H1 (cell line): ENCODE measurements around the gene SDC4. TPM values are rescaled to one million over a fixed set of nuclear protein-coding genes. Genes with fewer than 3 reads are reported as not detected.

Experiments
- CTCF ChIA-PET: fragments of 300-600 bp; sonication (Branson Sonifier 250); formaldehyde crosslinking; loops from one replicate; lab custom pipeline; 2021; ENCODE audit not compliant: partially characterized antibody; lab: Charles Lee
- POLR2A ChIA-PET: fragments of 300-600 bp; sonication (Branson Sonifier 250); formaldehyde crosslinking; loops from one replicate; lab custom pipeline; 2021; ENCODE audit warnings: inconsistent platforms; ENCODE audit not compliant: partially characterized antibody; lab: Charles Lee
- DNase-seq, 2 experiments: peaks; one replicate each; pipeline versions ENCODE4 v3.0.0 to v3.0.0-alpha.2; 2010 to 2022; ENCODE audit warnings: low spot score in 2 of 2, low read depth in 1 of 2, mixed read lengths in 1 of 2
- FAIRE-seq: peaks from 2 replicates; lab custom pipeline; 2011; peaks lifted over from hg19 to GRCh38; lab: Jason Lieb, UNC
- H2AFZ ChIP-seq: 2 replicates; pipeline ENCODE4 v1.8.1; 2012; ENCODE audit warnings: low read length, inconsistent platforms
- H2AK5ac ChIP-seq: 2 replicates; pipeline ENCODE4 v1.6.1; 2013; ENCODE audit warnings: low read depth, low read length
- H2BK120ac ChIP-seq: replicated peaks from 2 replicates; pipeline ENCODE3; 2013; ENCODE audit warnings: low read depth, low read length, inconsistent platforms
- H2BK12ac ChIP-seq: 2 replicates; pipeline ENCODE4 v1.6.1; 2013; ENCODE audit warnings: low read depth, low read length
- H2BK15ac ChIP-seq: 2 replicates; pipeline ENCODE4 v1.6.1; 2013; ENCODE audit warnings: low read length
- H2BK20ac ChIP-seq: 2 replicates; pipeline ENCODE4 v1.6.1; 2013; ENCODE audit warnings: low read length
- H2BK5ac ChIP-seq: 2 replicates; pipeline ENCODE4 v1.6.1; 2013; ENCODE audit warnings: low read depth, low read length
- H3K14ac ChIP-seq: 2 replicates; pipeline ENCODE4 v1.6.1; 2013; ENCODE audit warnings: inconsistent platforms; ENCODE audit not compliant: insufficient read length
- H3K18ac ChIP-seq: 2 replicates; pipeline ENCODE4 v1.6.1; 2013; ENCODE audit warnings: low read length; ENCODE audit errors: extremely low read depth
- H3K23ac ChIP-seq: 2 replicates; pipeline ENCODE4 v1.6.1; 2013; ENCODE audit warnings: inconsistent platforms; ENCODE audit not compliant: insufficient read length
- H3K23me2 ChIP-seq: 2 replicates; pipeline ENCODE4 v1.6.1; 2013; ENCODE audit warnings: low read depth, low read length
- H3K27ac ChIP-seq: 2 replicates; pipeline ENCODE4 v1.6.1; 2011; ENCODE audit warnings: low read depth, low read length, inconsistent platforms
- H3K27me3 ChIP-seq, 4 experiments: replicated peaks in 1 of 4; 1 replicate in 1 of 4; 2 replicates in 3 of 4; pipeline versions ENCODE4 v1.6.1 to v1.8.1; 2011 to 2013; ENCODE audit warnings: low read length in 3 of 4, mild to moderate bottlenecking in 3 of 4, inconsistent platforms in 2 of 4, mixed read lengths in 2 of 4, moderate library complexity in 1 of 4; ENCODE audit not compliant: control insufficient read depth in 3 of 4, insufficient read depth in 3 of 4; ENCODE audit errors: extremely low read depth in 1 of 4
- H3K36me3 ChIP-seq, 4 experiments: 2 replicates each; pipeline versions ENCODE4 v1.6.1 to v1.8.1; 2011 to 2013; ENCODE audit warnings: mild to moderate bottlenecking in 4 of 4, low read length in 3 of 4, moderate library complexity in 2 of 4, control low read depth in 1 of 4, inconsistent platforms in 1 of 4; ENCODE audit not compliant: insufficient read depth in 4 of 4, control insufficient read depth in 2 of 4
- H3K4ac ChIP-seq: replicated peaks from 2 replicates; pipeline ENCODE3; 2013; ENCODE audit warnings: low read length, low read depth, mixed read lengths, inconsistent platforms; ENCODE audit not compliant: insufficient read length
- H3K4me1 ChIP-seq, 4 experiments: replicated peaks in 1 of 4; 1 replicate in 1 of 4; 2 replicates in 3 of 4; pipeline versions ENCODE4 v1.6.1 to v1.8.1; 2011 to 2013; ENCODE audit warnings: low read length in 3 of 4, inconsistent platforms in 2 of 4, mixed read lengths in 1 of 4; ENCODE audit not compliant: insufficient read depth in 4 of 4, control insufficient read depth in 3 of 4
- H3K4me2 ChIP-seq, 2 experiments: 2 replicates each; pipeline versions ENCODE4 v1.6.1 to v1.8.1; 2011 to 2013; ENCODE audit warnings: low read depth in 2 of 2, low read length in 2 of 2, control low read depth in 1 of 2, inconsistent platforms in 1 of 2, mild to moderate bottlenecking in 1 of 2; ENCODE audit not compliant: insufficient read depth in 1 of 2
- H3K4me3 ChIP-seq, 4 experiments: fragments of 200-600, 300-600 bp in 1 of 4; sonication (generic), shearing (Covaris generic), sonication (Bioruptor Twin) in 1 of 4; 2 replicates each; pipeline versions ENCODE4 v1.5.1 to v1.8.1; 2011 to 2016; ENCODE audit warnings: low read length in 4 of 4, low read depth in 3 of 4, control low read depth in 2 of 4, inconsistent platforms in 2 of 4, mild to moderate bottlenecking in 2 of 4, mixed read lengths in 1 of 4, moderate library complexity in 1 of 4; ENCODE audit not compliant: insufficient read depth in 2 of 4; ENCODE audit errors: extremely low read depth in 1 of 4
- H3K56ac ChIP-seq: replicated peaks from 2 replicates; pipeline ENCODE3; 2013; ENCODE audit warnings: low read depth, mild to moderate bottlenecking, mixed read lengths, low read length, inconsistent platforms; ENCODE audit not compliant: insufficient read length
- H3K79me1 ChIP-seq: 2 replicates; pipeline ENCODE4 v1.6.1; 2013; ENCODE audit warnings: low read depth, low read length, control low read depth
- H3K79me2 ChIP-seq, 2 experiments: 2 replicates each; pipeline versions ENCODE4 v1.6.1 to v1.8.1; 2012 to 2013; ENCODE audit warnings: low read length in 2 of 2, mild to moderate bottlenecking in 2 of 2, inconsistent platforms in 1 of 2; ENCODE audit not compliant: insufficient read depth in 2 of 2, control insufficient read depth in 1 of 2
- H3K9ac ChIP-seq, 4 experiments: replicated peaks in 1 of 4; 1 replicate in 1 of 4; 2 replicates in 3 of 4; pipeline versions ENCODE4 v1.6.1 to v1.8.1; 2011 to 2013; ENCODE audit warnings: low read depth in 3 of 4, low read length in 3 of 4, control low read depth in 2 of 4, mild to moderate bottlenecking in 2 of 4, moderate library complexity in 2 of 4, inconsistent platforms in 1 of 4; ENCODE audit errors: extremely low read depth in 1 of 4
- H3K9me3 ChIP-seq, 2 experiments: 2 replicates each; pipeline versions ENCODE4 v1.6.1 to v1.8.1; 2012 to 2013; ENCODE audit warnings: mild to moderate bottlenecking in 2 of 2, moderate library complexity in 2 of 2, control low read depth in 1 of 2, inconsistent platforms in 1 of 2, low read depth in 1 of 2, low read length in 1 of 2, mixed read lengths in 1 of 2; ENCODE audit not compliant: insufficient read depth in 2 of 2
- H4K20me1 ChIP-seq, 2 experiments: replicated peaks in 1 of 2; 2 replicates each; pipeline versions ENCODE3 to v1.8.1; 2011 to 2013; ENCODE audit warnings: inconsistent platforms in 2 of 2, low read length in 2 of 2, mild to moderate bottlenecking in 1 of 2; ENCODE audit not compliant: insufficient read depth in 2 of 2, control insufficient read depth in 1 of 2
- H4K5ac ChIP-seq: 2 replicates; pipeline ENCODE4 v1.6.1; 2013; ENCODE audit warnings: low read length, low read depth, mixed read lengths, inconsistent platforms; ENCODE audit not compliant: insufficient read length
- H4K8ac ChIP-seq: 2 replicates; pipeline ENCODE4 v1.8.0; 2013; ENCODE audit warnings: mild to moderate bottlenecking, moderate library complexity, low read length, inconsistent platforms; ENCODE audit not compliant: insufficient read depth; ENCODE audit errors: extremely low read depth
- H4K91ac ChIP-seq: replicated peaks from 2 replicates; pipeline ENCODE3; 2013; ENCODE audit warnings: low read length, mixed read lengths, inconsistent platforms; ENCODE audit not compliant: insufficient read length
- E2F6 ChIP-seq: IDR thresholded peaks from 2 replicates; pipeline ENCODE4 v1.6.1; 2012; ENCODE audit warnings: inconsistent platforms
- EZH2 ChIP-seq: fragments of 200-600 bp; sonication (generic); IDR thresholded peaks from 2 replicates; pipeline ENCODE4 v1.7.1; 2012; ENCODE audit warnings: low read depth, mild to moderate bottlenecking, moderate library complexity, low read length, inconsistent platforms; ENCODE audit not compliant: severe bottlenecking
- HDAC2 ChIP-seq, 2 experiments: fragments of 300-600 bp in 1 of 2; sonication (generic) in 1 of 2; IDR thresholded peaks; 2 replicates each; pipeline ENCODE4 v1.6.1; 2011 to 2012; ENCODE audit warnings: low read depth in 2 of 2, low read length in 2 of 2, mild to moderate bottlenecking in 2 of 2, moderate library complexity in 2 of 2, borderline replicate concordance in 1 of 2, inconsistent platforms in 1 of 2
- MAX ChIP-seq: IDR thresholded peaks from 2 replicates; pipeline ENCODE4 v1.6.1; 2012; ENCODE audit warnings: inconsistent platforms
- POLR2A ChIP-seq, 2 experiments: IDR thresholded peaks; 1 replicate in 1 of 2; 2 replicates in 1 of 2; pipeline ENCODE4 v1.6.1; 2011; ENCODE audit warnings: low read depth in 2 of 2, low read length in 2 of 2, mild to moderate bottlenecking in 2 of 2; ENCODE audit errors: control extremely low read depth in 1 of 2
- POU5F1 ChIP-seq: IDR thresholded peaks from 2 replicates; pipeline ENCODE4 v1.6.1; 2011; ENCODE audit warnings: low read depth, mild to moderate bottlenecking, low read length, moderate library complexity
- RAD21 ChIP-seq, 2 experiments: IDR thresholded peaks in 1 of 2; conservative IDR thresholded peaks in 1 of 2; 2 replicates each; pipeline ENCODE4 v1.6.1; 2011; ENCODE audit warnings: low read depth in 2 of 2, low read length in 2 of 2, improper control_type of control experiment in 1 of 2, inconsistent platforms in 1 of 2, mild to moderate bottlenecking in 1 of 2, moderate library complexity in 1 of 2
- RBBP5 ChIP-seq: IDR thresholded peaks from 2 replicates; pipeline ENCODE4 v1.7.1; 2012; ENCODE audit warnings: low read depth, mild to moderate bottlenecking, inconsistent platforms, low read length, moderate library complexity, borderline replicate concordance
- SAP30 ChIP-seq: fragments of 300-600 bp; sonication (generic); IDR thresholded peaks from 2 replicates; pipeline ENCODE4 v1.7.1; 2012; ENCODE audit warnings: low read length, moderate library complexity, mild to moderate bottlenecking, inconsistent platforms; ENCODE audit not compliant: insufficient read depth, insufficient replicate concordance
- TAF1 ChIP-seq: IDR thresholded peaks from 2 replicates; pipeline ENCODE4 v1.6.1; 2011; ENCODE audit warnings: mild to moderate bottlenecking, low read depth, low read length
- TEAD4 ChIP-seq: IDR thresholded peaks from 2 replicates; pipeline ENCODE4 v1.6.1; 2012; ENCODE audit warnings: low read depth, low read length, inconsistent platforms, mixed read lengths
- USF2 ChIP-seq: IDR thresholded peaks from 2 replicates; pipeline ENCODE4 v1.6.1; 2011; ENCODE audit warnings: low read length, improper control_type of control experiment
- WGBS, 2 experiments: shearing (Covaris generic) in 1 of 2; methylation state at CpG; one replicate each; pipeline versions ENCODE4 v1.1.6 to v1.1.7; 2013 to 2015; ENCODE audit warnings: low lambda C conversion rate in 2 of 2, mixed read lengths in 2 of 2, inconsistent platforms in 1 of 2, low coverage in 1 of 2, missing lambda C conversion rate in 1 of 2; ENCODE audit not compliant: insufficient replicate concordance in 2 of 2, insufficient coverage in 1 of 2, insufficient read length in 1 of 2; ENCODE audit errors: extremely low coverage in 1 of 2, missing lambda C conversion rate in 1 of 2; 5-methylcytosine and 5-hydroxymethylcytosine counted together
- polyA plus RNA-seq, 7 experiments: library from polyadenylated mRNA; depleted of rRNA in 3 of 7; stranded (reverse) in 5 of 7; unstranded in 2 of 7; fragments of >200 nt in 5 of 7; fragments of 200-250 nt in 2 of 7; gene quantifications; 1 replicate in 5 of 7; 2 replicates in 1 of 7; 4 replicates in 1 of 7; pipeline versions ENCODE4 v1.2.1 to v1.2.3, GENCODE V29; 2011 to 2013; ENCODE audit warnings: missing spikeins in 2 of 7, mixed read lengths in 2 of 7
- total RNA-seq: library from RNA; stranded (reverse); fragmentation: NEBNext Ultra II Directional; extraction: Animal tissue kit (Norgen Biotek cat#: 25700); gene quantifications from 2 replicates; pipeline ENCODE4 v1.2.1, GENCODE V29; 2021

SDC4 gene
- total and polyA plus RNA-seq, 2 of the 8 experiments (the other 6 are each of a cell fraction or from before 2014, with no cell fraction given): 34.6 to 60.2 TPM

- Histone ChIP-seq H4K5ac (no peak overlapping the region), H3K23ac (no peak overlapping the region), H2BK5ac (no peak overlapping the region), H3K18ac (no peak overlapping the region), H2BK15ac (no peak overlapping the region), H4K8ac (no peak overlapping the region), H3K56ac (no peak overlapping the region), H3K4me2 (no peak overlapping the region), H3K79me1 (no peaks in the 10 kb centered on the region), H3K4me3 (no peak overlapping the region), H3K9me3 (no peaks in the 10 kb centered on the region), H4K91ac (no peak overlapping the region), H4K20me1 (no peaks in the 10 kb centered on the region), H2BK120ac (no peak overlapping the region), H3K14ac (no peak overlapping the region), H3K36me3 (no peaks in the 10 kb centered on the region), H3K27me3 (no peaks in the 10 kb centered on the region), H2AK5ac (no peak overlapping the region), H3K4me1 (no peaks in the 10 kb centered on the region), H2BK12ac (no peak overlapping the region), H3K4ac (no peak overlapping the region), H2AFZ (no peak overlapping the region), H2BK20ac (no peak overlapping the region), H3K23me2 (no peaks in the 10 kb centered on the region), H3K27ac (no peak overlapping the region), H3K9ac (no peak overlapping the region), H3K79me2 (no peaks in the 10 kb centered on the region)
- POLR2A ChIA-PET: no interaction called here
- FAIRE-seq (no peak), DNase-seq (no peak)
- CTCF ChIA-PET: interaction anchor here (1.1 to 2.8 kb wide), 4 partner anchors 16 to 46 kb away, joined by 3 to 25 read pairs (median 4); no protein-coding TSS in a partner anchor
- WGBS, 2 experiments: 66% methylated on average over 2 of the region's 2 CpGs; no CpG with 5 or more reads in 1 of the 2 experiments
- TF ChIP-seq POLR2A (IDR thresholded peaks at IDR 0.05; ENCODE audit: control extremely low read depth in 1 of 2, low read depth in 2 of 2, low read length in 2 of 2) (no peak), RBBP5 (no peak), MAX (no peak), HDAC2 (IDR thresholded peaks at IDR 0.05; ENCODE audit: borderline replicate concordance in 1 of 2, low read depth in 2 of 2, low read length in 2 of 2) (no peak), TEAD4 (no peak), TAF1 (no peak), E2F6 (no peak), EZH2 (no peak), SAP30 (no peak), RAD21 (IDR thresholded peaks at IDR 0.05 in 1 of 2, conservative IDR thresholded peaks at IDR 0.05 in 1 of 2; ENCODE audit: low read depth in 2 of 2, low read length in 2 of 2) (no peak), USF2 (no peak), POU5F1 (no peak)
Measured at GRCh38 chr20:45391559-45391958, 43.3 kb upstream of the SDC4 start.
